RWPE2 (cell line): ENCODE results near the gene GLTPD2.

Experiments
- ATAC-seq: fragments of 200-7000 bp; cut with Tn5 transposase; 3 replicates; pipeline ENCODE4 v1.9.1; 2021; ENCODE audit warnings: low read depth
- DNase-seq: peaks from one replicate; pipeline ENCODE4 v3.0.0-alpha.2; 2020; ENCODE audit warnings: low spot score
- H3K27ac ChIP-seq: fragments of 450-650 bp; 2 replicates; pipeline ENCODE4 v1.5.1; 2017; ENCODE audit warnings: mild to moderate bottlenecking; ENCODE audit not compliant: poor library complexity, severe bottlenecking
- H3K27me3 ChIP-seq: fragments of 250-450 bp; sonication (Bioruptor Pico); 2 replicates; pipeline ENCODE4 v1.5.1; 2021; ENCODE audit warnings: mild to moderate bottlenecking, moderate library complexity; ENCODE audit not compliant: insufficient read depth, poor library complexity, severe bottlenecking
- H3K36me3 ChIP-seq: fragments of 250-450 bp; sonication (Bioruptor Pico); 2 replicates; pipeline ENCODE4 v1.5.1; 2020; ENCODE audit warnings: low read depth, mild to moderate bottlenecking, moderate library complexity
- H3K4me1 ChIP-seq: fragments of 250-450 bp; sonication (Bioruptor Pico); 2 replicates; pipeline ENCODE4 v1.5.1; 2021; ENCODE audit warnings: mild to moderate bottlenecking, moderate library complexity; ENCODE audit not compliant: insufficient read depth, poor library complexity, severe bottlenecking
- H3K4me3 ChIP-seq: fragments of 250-450 bp; sonication (Bioruptor Pico); 2 replicates; pipeline ENCODE4 v1.5.1; 2021; ENCODE audit warnings: mild to moderate bottlenecking, moderate library complexity; ENCODE audit not compliant: severe bottlenecking
- H3K9me3 ChIP-seq: fragments of 250-450 bp; sonication (Bioruptor Pico); 2 replicates; pipeline ENCODE4 v1.5.1; 2021; ENCODE audit warnings: mild to moderate bottlenecking, moderate library complexity; ENCODE audit not compliant: severe bottlenecking
- CTCF ChIP-seq: fragments of 450-650 bp; IDR thresholded peaks from one replicate; pipeline ENCODE4 v1.5.1; 2017; ENCODE audit warnings: mild to moderate bottlenecking, moderate library complexity; ENCODE audit not compliant: poor library complexity, severe bottlenecking

The GLTPD2 gene

GRCh38 chr17:4837471-4838308 is 48.9 kb downstream of the GLTPD2 start:
- Histone ChIP-seq H3K36me3 (peaks cover 39% of the 10 kb centered on the region), H3K27me3 (no peaks in the 10 kb centered on the region), H3K9me3 (no peaks in the 10 kb centered on the region), H3K27ac (no peak overlapping the region), H3K4me3 (no peak overlapping the region), H3K4me1 (peaks cover 13% of the 10 kb centered on the region)
- ATAC-seq (no peak), DNase-seq (no peak)
- no peak for TF ChIP-seq CTCF

GRCh38 chr17:4838309-4838785 is 49.6 kb downstream of the GLTPD2 start:
- no peaks in the 10 kb centered on the region for H3K9me3 ChIP-seq
- H3K4me3 ChIP-seq = no peak overlapping the region
- DNase-seq (no peak), ATAC-seq (no peak)
- H3K36me3 ChIP-seq = peaks cover 39% of the 10 kb centered on the region
- no peaks in the 10 kb centered on the region for H3K27me3 ChIP-seq
- peaks cover 13% of the 10 kb centered on the region for H3K4me1 ChIP-seq
- no peak overlapping the region for H3K27ac ChIP-seq
- TF ChIP-seq CTCF = no peak

- H3K9me3 ChIP-seq = no peaks in the 10 kb centered on the region
- ATAC-seq = no peak
- H3K27ac ChIP-seq = peak overlapping the region; percentile 30
Measured at GRCh38 chr17:4839221-4839620, 50.5 kb downstream of the GLTPD2 start.

More at GRCh38 chr17:4839221-4839620, 50.5 kb downstream of the GLTPD2 start:
- Histone ChIP-seq H3K4me3 (no peak overlapping the region), H3K36me3 (peaks cover 45% of the 10 kb centered on the region), H3K27me3 (no peaks in the 10 kb centered on the region), H3K4me1 (peaks cover 13% of the 10 kb centered on the region)
- TF ChIP-seq CTCF = no peak
- DNase-seq = no peak
